ENCODE measurements around the gene RPL35. TPM values are rescaled to one million over a fixed set of nuclear protein-coding genes. Genes with fewer than 3 reads are reported as not detected.

Gene RPL35
- total RNA-seq (100 to 1,000 TPM; 598 to 885 (median 678) TPM), polyA plus RNA-seq (1,000 to 10,000 TPM; 3,237 to 3,743 TPM)
- long read RNA-seq, donor 1, transcript RPL35-201 (4 exons, 455 nt): major isoform, 303 of 335 reads
- long read RNA-seq, donor 1, transcript RPL35-203 (3 exons, 785 nt): minor isoform, 16 of 335 reads
- long read RNA-seq, donor 1, partial matches to known transcripts: 15 of 335 reads
- long read RNA-seq, donor 1, other reads (novel, unspliced or antisense): 0 of 335 reads
- long read RNA-seq, donor 2, transcript RPL35-201 (4 exons, 455 nt): major isoform, 344 of 392 reads
- long read RNA-seq, donor 2, transcript RPL35-203 (3 exons, 785 nt): minor isoform, 22 of 392 reads
- long read RNA-seq, donor 2, partial matches to known transcripts: 25 of 392 reads
- long read RNA-seq, donor 2, other reads (novel, unspliced or antisense): 1 of 392 reads
- long read RNA-seq, donor 3, transcript RPL35-201 (4 exons, 455 nt): major isoform, 48 of 73 reads
- long read RNA-seq, donor 3, partial matches to known transcripts: 16 of 73 reads
- long read RNA-seq, donor 3, other reads (novel, unspliced or antisense): 4 of 73 reads

- no peaks in the 10 kb centered on the region for H3K9me3 ChIP-seq
- peaks cover 0 to 47% (median 36%) of the 10 kb centered on the region in 9 donors for H3K36me3 ChIP-seq
- TF ChIP-seq, protein P1, sequence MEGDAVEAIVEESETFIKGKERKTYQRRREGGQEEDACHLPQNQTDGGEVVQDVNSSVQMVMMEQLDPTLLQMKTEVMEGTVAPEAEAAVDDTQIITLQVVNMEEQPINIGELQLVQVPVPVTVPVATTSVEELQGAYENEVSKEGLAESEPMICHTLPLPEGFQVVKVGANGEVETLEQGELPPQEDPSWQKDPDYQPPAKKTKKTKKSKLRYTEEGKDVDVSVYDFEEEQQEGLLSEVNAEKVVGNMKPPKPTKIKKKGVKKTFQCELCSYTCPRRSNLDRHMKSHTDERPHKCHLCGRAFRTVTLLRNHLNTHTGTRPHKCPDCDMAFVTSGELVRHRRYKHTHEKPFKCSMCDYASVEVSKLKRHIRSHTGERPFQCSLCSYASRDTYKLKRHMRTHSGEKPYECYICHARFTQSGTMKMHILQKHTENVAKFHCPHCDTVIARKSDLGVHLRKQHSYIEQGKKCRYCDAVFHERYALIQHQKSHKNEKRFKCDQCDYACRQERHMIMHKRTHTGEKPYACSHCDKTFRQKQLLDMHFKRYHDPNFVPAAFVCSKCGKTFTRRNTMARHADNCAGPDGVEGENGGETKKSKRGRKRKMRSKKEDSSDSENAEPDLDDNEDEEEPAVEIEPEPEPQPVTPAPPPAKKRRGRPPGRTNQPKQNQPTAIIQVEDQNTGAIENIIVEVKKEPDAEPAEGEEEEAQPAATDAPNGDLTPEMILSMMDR (IDR thresholded peaks at IDR 0.05): peak in 7 of 9 donors; percentile 14 to 47 (median 36)
- H3K27ac ChIP-seq: peak within 1 kb of the TSS; percentile 49 to 98 (median 89)
- H3K4me1 ChIP-seq: peaks cover 9 to 42% (median 38%) of the 10 kb centered on the region in 9 donors
- intact Hi-C loops (cut with DNase I): no loop called here
- DNase-seq: peak; percentile 94 to 95
- no peaks in the 10 kb centered on the region for H3K27me3 ChIP-seq
- ATAC-seq: peak; percentile 94 to 98 (median 96)
- WGBS, 2 donors: 0 to 1% methylated on average over 75 to 92 of the region's 92 CpGs
- peak within 1 kb of the TSS; percentile 75 to 100 (median 90) for H3K4me3 ChIP-seq
Measured at GRCh38 chr9:124861342-124862229, at the start of gene RPL35, which contains the start of gene ARPC5L. Gene RPL35, minus strand, starts transcription at chr9:124861957. Its CDS starts 45 bp downstream, at chr9:124861912. Gene ARPC5L, plus strand, starts transcription at chr9:124862130. Its CDS starts 7,161 bp downstream, at chr9:124869291.

DNA sequence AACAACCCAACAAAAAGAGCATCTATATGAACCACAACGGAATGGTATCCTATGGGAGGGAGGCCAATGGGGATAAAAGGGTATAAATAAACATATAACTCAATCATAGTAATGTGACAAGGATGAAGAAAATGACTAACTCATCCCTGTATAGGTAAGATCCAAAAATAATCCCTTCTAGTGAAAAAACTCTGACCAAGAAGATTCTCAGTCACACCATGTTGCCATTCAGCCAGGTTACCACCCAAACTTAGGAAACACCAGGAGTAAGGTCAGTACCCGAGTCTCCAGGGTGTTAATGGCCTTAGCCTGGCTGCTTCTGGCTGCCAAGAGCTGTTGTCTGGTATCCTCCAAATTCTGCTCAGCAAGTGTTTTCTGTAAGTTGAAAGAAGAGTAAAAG lies 46.3 kb upstream of the RPL35 start:
- ATAC-seq (no peak), DNase-seq (no peak)
- TF ChIP-seq, protein P1 (IDR thresholded peaks at IDR 0.05): no peak
- intact Hi-C loops (cut with DNase I): no loop called here
- Histone ChIP-seq H3K4me1 (no peaks in the 10 kb centered on the region), H3K4me3 (no peak overlapping the region), H3K27ac (no peak overlapping the region), H3K27me3 (no peaks in the 10 kb centered on the region), H3K36me3 (peaks cover 0 to 100% (median 21%) of the 10 kb centered on the region in 9 donors), H3K9me3 (no peaks in the 10 kb centered on the region)
- WGBS, 2 donors: 85 to 90% methylated on average over 2 of the region's 2 CpGs

DNA sequence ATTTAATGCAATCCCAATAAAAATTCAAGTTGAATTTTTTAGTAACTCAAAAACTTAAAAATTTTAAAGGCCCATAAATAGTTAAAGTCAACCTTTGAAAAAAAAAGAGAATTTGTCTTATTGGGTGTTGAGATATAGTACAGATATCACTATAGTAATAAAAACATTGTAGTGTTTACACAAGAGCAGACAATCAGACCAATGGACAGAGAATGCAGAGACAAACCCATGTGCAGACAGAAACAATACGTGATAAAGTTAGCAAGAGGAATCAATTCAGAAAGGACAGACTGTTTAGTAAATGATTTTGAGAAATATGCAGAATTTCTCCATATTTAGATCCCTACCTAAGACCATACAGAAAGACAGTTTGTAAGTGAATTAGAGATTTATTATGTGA lies 45.2 kb upstream of the RPL35 start:
- Histone ChIP-seq H3K36me3 (peaks cover 0 to 99% (median 19%) of the 10 kb centered on the region in 9 donors), H3K27me3 (no peaks in the 10 kb centered on the region), H3K9me3 (no peaks in the 10 kb centered on the region), H3K27ac (no peak overlapping the region), H3K4me1 (no peaks in the 10 kb centered on the region), H3K4me3 (no peak overlapping the region)
- TF ChIP-seq, protein P1 (IDR thresholded peaks at IDR 0.05): no peak
- ATAC-seq (no peak), DNase-seq (no peak)
- intact Hi-C loops (cut with DNase I): no loop called here
- WGBS, 2 donors: 77 to 87% methylated on average over 1 of the region's 1 CpG

DNA sequence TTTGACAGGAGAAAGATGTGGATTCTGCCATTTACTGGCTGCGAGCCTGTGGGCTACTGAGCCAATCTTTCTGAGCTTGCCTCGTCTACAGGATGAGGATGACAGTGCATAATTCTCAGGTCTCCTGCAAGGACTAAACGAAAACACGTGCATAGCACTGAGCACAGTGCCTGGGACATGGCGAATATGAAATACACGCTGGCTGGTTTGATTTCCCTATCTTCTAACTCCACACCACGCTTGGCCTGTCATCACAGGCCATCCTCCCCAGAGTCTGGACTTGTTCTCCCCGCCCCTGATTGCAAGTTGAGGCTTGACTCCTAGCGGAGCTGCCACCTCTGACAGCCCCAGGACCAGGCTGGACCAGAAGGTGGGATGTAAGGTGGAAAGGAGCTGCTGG lies 38.1 kb upstream of the RPL35 start:
- TF ChIP-seq, protein P1 (IDR thresholded peaks at IDR 0.05): no peak
- Histone ChIP-seq H3K27ac (no peak overlapping the region), H3K4me1 (no peaks in the 10 kb centered on the region), H3K36me3 (peaks cover 0 to 82% (median 39%) of the 10 kb centered on the region in 9 donors), H3K9me3 (no peaks in the 10 kb centered on the region), H3K4me3 (no peak overlapping the region), H3K27me3 (no peaks in the 10 kb centered on the region)
- intact Hi-C loops (cut with DNase I): loop anchor here in 1 of 10 donors (5.0 kb wide), 1 partner anchor 128 kb away; the partner anchor contains the start of gene NR6A1
- no peak for DNase-seq
- WGBS, 2 donors: 85 to 89% methylated on average over 9 of the region's 9 CpGs
- ATAC-seq: no peak

Measured in heart right ventricle (tissue), 16 donors.